ENCODE results near the gene VSIR.

DNA sequence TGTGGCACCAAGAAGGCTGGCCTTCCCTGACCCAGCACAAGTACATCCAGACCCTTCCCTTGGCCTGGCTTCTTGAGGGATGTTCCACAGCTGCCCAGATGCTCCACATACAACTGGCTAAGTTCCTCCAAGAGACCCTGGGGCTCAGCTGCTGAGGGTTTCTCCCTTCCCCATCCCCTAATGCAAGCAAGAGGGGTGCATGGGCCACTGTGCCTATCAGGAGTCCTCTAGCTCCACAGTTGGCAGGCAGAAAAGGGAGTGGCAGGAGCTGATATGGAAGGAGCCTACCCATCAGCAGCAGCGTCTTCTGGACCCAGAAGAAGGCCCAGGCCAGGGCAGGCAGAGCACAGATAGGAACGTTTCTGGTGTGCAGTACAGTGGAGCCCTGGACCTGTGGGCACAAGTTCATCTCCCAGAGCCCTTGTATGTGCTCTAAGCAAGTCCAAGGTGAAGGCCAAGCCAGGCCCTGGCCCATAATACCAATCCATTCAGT lies 26.2 kb downstream of the VSIR start:
- TF ChIP-seq, protein P1, sequence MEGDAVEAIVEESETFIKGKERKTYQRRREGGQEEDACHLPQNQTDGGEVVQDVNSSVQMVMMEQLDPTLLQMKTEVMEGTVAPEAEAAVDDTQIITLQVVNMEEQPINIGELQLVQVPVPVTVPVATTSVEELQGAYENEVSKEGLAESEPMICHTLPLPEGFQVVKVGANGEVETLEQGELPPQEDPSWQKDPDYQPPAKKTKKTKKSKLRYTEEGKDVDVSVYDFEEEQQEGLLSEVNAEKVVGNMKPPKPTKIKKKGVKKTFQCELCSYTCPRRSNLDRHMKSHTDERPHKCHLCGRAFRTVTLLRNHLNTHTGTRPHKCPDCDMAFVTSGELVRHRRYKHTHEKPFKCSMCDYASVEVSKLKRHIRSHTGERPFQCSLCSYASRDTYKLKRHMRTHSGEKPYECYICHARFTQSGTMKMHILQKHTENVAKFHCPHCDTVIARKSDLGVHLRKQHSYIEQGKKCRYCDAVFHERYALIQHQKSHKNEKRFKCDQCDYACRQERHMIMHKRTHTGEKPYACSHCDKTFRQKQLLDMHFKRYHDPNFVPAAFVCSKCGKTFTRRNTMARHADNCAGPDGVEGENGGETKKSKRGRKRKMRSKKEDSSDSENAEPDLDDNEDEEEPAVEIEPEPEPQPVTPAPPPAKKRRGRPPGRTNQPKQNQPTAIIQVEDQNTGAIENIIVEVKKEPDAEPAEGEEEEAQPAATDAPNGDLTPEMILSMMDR (IDR thresholded peaks at IDR 0.05; ENCODE audit: insufficient read depth, low read length, poor library complexity, severe bottlenecking) = no peak
- no peak for TF ChIP-seq EZH2phosphoT487 (conservative IDR thresholded peaks at IDR 0.05; ENCODE audit: low read length)
